Esophagus squamous epithelium (tissue), 5 donors: ENCODE measurements around the gene TBRG4. TPM values are rescaled to one million over a fixed set of nuclear protein-coding genes. Genes with fewer than 3 reads are reported as not detected.

Source experiments
- DNase-seq: peaks from one replicate; lab custom pipeline; 2025; lab: John Stamatoyannopoulos, UW
- H3K27ac ChIP-seq, 4 donors: fragments of 200-600 bp; sonication (generic); one replicate each; pipeline ENCODE4 v1.5.1; 2016 to 2019; ENCODE audit warnings: mild to moderate bottlenecking in 1 of 4
- H3K27me3 ChIP-seq, 4 donors: fragments of 200-600 bp; sonication (generic); 1 replicate in 3 of 4; 2 replicates in 1 of 4; pipeline versions ENCODE4 v1.5.1 to v1.6.0; 2017 to 2021; ENCODE audit warnings: antibody characterized with exemption in 1 of 4
- H3K36me3 ChIP-seq, 3 donors: fragments of 200-600 bp; sonication (generic); one replicate each; pipeline ENCODE4 v1.5.1; 2016 to 2019
- H3K4me1 ChIP-seq, 3 donors: fragments of 200-600 bp; sonication (generic); one replicate each; pipeline ENCODE4 v1.5.1; 2017 to 2019
- H3K4me3 ChIP-seq, 4 donors: fragments of 200-600 bp; sonication (generic); 1 replicate in 3 of 4; 2 replicates in 1 of 4; pipeline ENCODE4 v1.5.1; 2016 to 2019; ENCODE audit warnings: mild to moderate bottlenecking in 2 of 4, moderate library complexity in 1 of 4
- H3K9me3 ChIP-seq, 3 donors: fragments of 200-600 bp; sonication (generic); one replicate each; pipeline ENCODE4 v1.5.1; 2016 to 2019
- CTCF ChIP-seq, 6 experiments: fragments of 450-650 bp in 4 of 6; fragments of 200-600 bp in 2 of 6; sonication (generic) in 2 of 6; IDR thresholded peaks; one replicate each; pipeline ENCODE4 v1.5.1; 2016 to 2019; ENCODE audit warnings: antibody characterized with exemption in 6 of 6, mild to moderate bottlenecking in 4 of 6, moderate library complexity in 4 of 6
- POLR2A ChIP-seq, 4 donors: fragments of 450-650 bp; IDR thresholded peaks; one replicate each; pipeline ENCODE4 v1.6.1; 2017; ENCODE audit warnings: antibody characterized with exemption in 4 of 4, mild to moderate bottlenecking in 4 of 4, moderate library complexity in 3 of 4
- WGBS, 2 donors: methylation state at CpG; one replicate each; pipeline ENCODE4 v1.1.5; 2018; 5-methylcytosine and 5-hydroxymethylcytosine counted together
- intact Hi-C: fragments of 100-400 bp; cut with DNase I; formaldehyde crosslinking; loops from one replicate; pipeline ENCODE4 v1.15.0; 2022
- total RNA-seq, 4 donors: library from RNA; depleted of rRNA; stranded (reverse); fragments of >200 nt; gene quantifications; one replicate each; pipeline ENCODE4 v1.1.0, GENCODE V29; 2016
- donor health status: DM: yes; HTN: yes; CAD: no.

The TBRG4 gene
- total RNA-seq, 4 donors from 2014 or later = 52.9 to 79.5 (median 65.4) TPM

- H3K4me3 ChIP-seq = peak within 1 kb of the TSS; percentile 25 to 67 (median 40)
- peaks cover 0 to 36% (median 0%) of the 10 kb centered on the region in 4 donors for H3K27me3 ChIP-seq
- intact Hi-C loops = no loop called here
- no peaks in the 10 kb centered on the region for H3K36me3 ChIP-seq
- H3K9me3 ChIP-seq = no peaks in the 10 kb centered on the region
- DNase-seq = no peak
- TF ChIP-seq POLR2A (IDR thresholded peaks at IDR 0.05) (no peak), CTCF (IDR thresholded peaks at IDR 0.05) (no peak)
- peak within 1 kb of the TSS; percentile 14 to 68 (median 43) for H3K27ac ChIP-seq
- H3K4me1 ChIP-seq = peaks cover 4 to 19% (median 11%) of the 10 kb centered on the region in 3 donors
- 31% methylated on average over 4 of the region's 56 CpGs; no CpG with 5 or more reads in 1 of the 2 donors for WGBS, 2 donors
Measured at GRCh38 chr7:45157653-45158401, 46.3 kb upstream of the TBRG4 start, which contains the start of gene RAMP3. TSS of gene RAMP3 (plus strand) at chr7:45157791. CDS start at chr7:45157829, 38 bp downstream.

- intact Hi-C loops = no loop called here
- Histone ChIP-seq H3K9me3 (no peaks in the 10 kb centered on the region), H3K27ac (peak overlapping the region in 2 of 4 donors; percentile 18 to 68), H3K4me1 (peaks cover 4 to 19% (median 11%) of the 10 kb centered on the region in 3 donors), H3K27me3 (peaks cover 0 to 36% (median 0%) of the 10 kb centered on the region in 4 donors), H3K4me3 (peak overlapping the region; percentile 25 to 67 (median 40)), H3K36me3 (no peaks in the 10 kb centered on the region)
- TF ChIP-seq CTCF (IDR thresholded peaks at IDR 0.05) (no peak), POLR2A (IDR thresholded peaks at IDR 0.05) (no peak)
- 14 to 32% methylated on average over 3 to 9 of the region's 14 CpGs for WGBS, 2 donors
- no peak for DNase-seq
Measured at GRCh38 chr7:45157286-45157652, 45.8 kb upstream of the TBRG4 start.

- no peaks in the 10 kb centered on the region for H3K9me3 ChIP-seq
- H3K36me3 ChIP-seq = no peaks in the 10 kb centered on the region
- peak overlapping the region in 3 of 4 donors; percentile 32 to 67 (median 49) for H3K4me3 ChIP-seq
- intact Hi-C loops = no loop called here
- DNase-seq = no peak
- H3K27me3 ChIP-seq = peaks cover 0 to 36% (median 0%) of the 10 kb centered on the region in 4 donors
- TF ChIP-seq POLR2A (IDR thresholded peaks at IDR 0.05) = no peak
- TF ChIP-seq CTCF (IDR thresholded peaks at IDR 0.05) = no peak
- H3K27ac ChIP-seq = no peak overlapping the region
- peaks cover 4 to 19% (median 11%) of the 10 kb centered on the region in 3 donors for H3K4me1 ChIP-seq
- WGBS, 2 donors = 75% methylated on average over 6 to 8 of the region's 8 CpGs
Measured at GRCh38 chr7:45156516-45157272, 45.2 kb upstream of the TBRG4 start.

GRCh38 chr7:45155941-45156340, 44.4 kb upstream of the TBRG4 start:
- no peak for TF ChIP-seq POLR2A (IDR thresholded peaks at IDR 0.05)
- TF ChIP-seq CTCF (IDR thresholded peaks at IDR 0.05) = no peak
- no peak for DNase-seq
- peaks cover 4 to 19% (median 11%) of the 10 kb centered on the region in 3 donors for H3K4me1 ChIP-seq
- intact Hi-C loops = loop anchor here (2.0 kb wide), 1 partner anchor 105 kb away; no protein-coding TSS in a partner anchor
- H3K9me3 ChIP-seq = no peaks in the 10 kb centered on the region
- no peaks in the 10 kb centered on the region for H3K36me3 ChIP-seq
- H3K27ac ChIP-seq = no peak overlapping the region
- WGBS, 2 donors = 100% methylated on average over 1 of the region's 4 CpGs; no CpG with 5 or more reads in 1 of the 2 donors
- H3K4me3 ChIP-seq = no peak overlapping the region
- H3K27me3 ChIP-seq = peaks cover 0 to 36% (median 0%) of the 10 kb centered on the region in 4 donors
